ENCODE measurements around the gene ALB.
"Not testable (repeated sequence)": the region's sequence is repeated elsewhere in the genome, so short reads cannot be mapped to it uniquely, and the experiment has no call there.

ALB gene

GRCh38 chr4:73404042-73404441 is at the start of gene ALB:
Gene ALB (plus strand): TSS chr4:73404287. CDS start chr4:73404328, 41 bp downstream.
- no peak for DNase-seq

GRCh38 chr4:73357174-73357573 is 46.9 kb upstream of the ALB start:
- DNase-seq: not testable (repeated sequence)

- DNase-seq: not testable (repeated sequence)
Observed at GRCh38 chr4:73369506-73370199, 34.4 kb upstream of the ALB start.

GRCh38 chr4:73375328-73375741 is 28.8 kb upstream of the ALB start:
- DNase-seq: no peak

- DNase-seq: no peak
Observed at GRCh38 chr4:73376251-73376650, 27.8 kb upstream of the ALB start.

- no peak for DNase-seq
Observed at GRCh38 chr4:73376976-73377375, 27.1 kb upstream of the ALB start.

GRCh38 chr4:73378887-73379286 is 25.2 kb upstream of the ALB start:
- no peak for DNase-seq

GRCh38 chr4:73379946-73380345 is 24.1 kb upstream of the ALB start:
- no peak for DNase-seq

- no peak for DNase-seq
Observed at GRCh38 chr4:73381214-73381613, 22.9 kb upstream of the ALB start.

- no peak for DNase-seq
Observed at GRCh38 chr4:73383452-73383851, 20.6 kb upstream of the ALB start.

- no peak for DNase-seq
Observed at GRCh38 chr4:73387552-73387951, 16.5 kb upstream of the ALB start.

GRCh38 chr4:73388887-73389286 is 15.2 kb upstream of the ALB start:
- no peak for DNase-seq

- not testable (repeated sequence) for DNase-seq
Observed at GRCh38 chr4:73389663-73390062, 14.4 kb upstream of the ALB start.

- DNase-seq: no peak
Observed at GRCh38 chr4:73391774-73392173, 12.3 kb upstream of the ALB start.

- DNase-seq: no peak
Observed at GRCh38 chr4:73392936-73393335, 11.2 kb upstream of the ALB start.

GRCh38 chr4:73396304-73396703 is 7.8 kb upstream of the ALB start:
- no peak for DNase-seq

- DNase-seq: no peak
Observed at GRCh38 chr4:73396993-73397972, 6.8 kb upstream of the ALB start.

GRCh38 chr4:73401412-73401811 is 2.7 kb upstream of the ALB start:
- no peak for DNase-seq

- DNase-seq: no peak
Observed at GRCh38 chr4:73404457-73404856, 370 bp downstream of the ALB start.

GRCh38 chr4:73405138-73405537 is 1.1 kb downstream of the ALB start:
- no peak for DNase-seq

- no peak for DNase-seq
Observed at GRCh38 chr4:73406548-73406875, 2.4 kb downstream of the ALB start.

GRCh38 chr4:73407227-73407673 is 3.2 kb downstream of the ALB start:
- DNase-seq: no peak

- DNase-seq: no peak
Observed at GRCh38 chr4:73408181-73408867, 4.2 kb downstream of the ALB start.
